Measurements from ENCODE around the gene TCEANC2. TPM values are rescaled to one million over a fixed set of nuclear protein-coding genes. Genes with fewer than 3 reads are reported as not detected.

TCEANC2 gene
- total and polyA plus RNA-seq, 2 experiments from 2014 or later = 6.0 to 6.3 TPM

GRCh38 chr1:54110996-54111395, 57.6 kb downstream of the TCEANC2 start (continued):
- TF ChIP-seq, protein P1, sequence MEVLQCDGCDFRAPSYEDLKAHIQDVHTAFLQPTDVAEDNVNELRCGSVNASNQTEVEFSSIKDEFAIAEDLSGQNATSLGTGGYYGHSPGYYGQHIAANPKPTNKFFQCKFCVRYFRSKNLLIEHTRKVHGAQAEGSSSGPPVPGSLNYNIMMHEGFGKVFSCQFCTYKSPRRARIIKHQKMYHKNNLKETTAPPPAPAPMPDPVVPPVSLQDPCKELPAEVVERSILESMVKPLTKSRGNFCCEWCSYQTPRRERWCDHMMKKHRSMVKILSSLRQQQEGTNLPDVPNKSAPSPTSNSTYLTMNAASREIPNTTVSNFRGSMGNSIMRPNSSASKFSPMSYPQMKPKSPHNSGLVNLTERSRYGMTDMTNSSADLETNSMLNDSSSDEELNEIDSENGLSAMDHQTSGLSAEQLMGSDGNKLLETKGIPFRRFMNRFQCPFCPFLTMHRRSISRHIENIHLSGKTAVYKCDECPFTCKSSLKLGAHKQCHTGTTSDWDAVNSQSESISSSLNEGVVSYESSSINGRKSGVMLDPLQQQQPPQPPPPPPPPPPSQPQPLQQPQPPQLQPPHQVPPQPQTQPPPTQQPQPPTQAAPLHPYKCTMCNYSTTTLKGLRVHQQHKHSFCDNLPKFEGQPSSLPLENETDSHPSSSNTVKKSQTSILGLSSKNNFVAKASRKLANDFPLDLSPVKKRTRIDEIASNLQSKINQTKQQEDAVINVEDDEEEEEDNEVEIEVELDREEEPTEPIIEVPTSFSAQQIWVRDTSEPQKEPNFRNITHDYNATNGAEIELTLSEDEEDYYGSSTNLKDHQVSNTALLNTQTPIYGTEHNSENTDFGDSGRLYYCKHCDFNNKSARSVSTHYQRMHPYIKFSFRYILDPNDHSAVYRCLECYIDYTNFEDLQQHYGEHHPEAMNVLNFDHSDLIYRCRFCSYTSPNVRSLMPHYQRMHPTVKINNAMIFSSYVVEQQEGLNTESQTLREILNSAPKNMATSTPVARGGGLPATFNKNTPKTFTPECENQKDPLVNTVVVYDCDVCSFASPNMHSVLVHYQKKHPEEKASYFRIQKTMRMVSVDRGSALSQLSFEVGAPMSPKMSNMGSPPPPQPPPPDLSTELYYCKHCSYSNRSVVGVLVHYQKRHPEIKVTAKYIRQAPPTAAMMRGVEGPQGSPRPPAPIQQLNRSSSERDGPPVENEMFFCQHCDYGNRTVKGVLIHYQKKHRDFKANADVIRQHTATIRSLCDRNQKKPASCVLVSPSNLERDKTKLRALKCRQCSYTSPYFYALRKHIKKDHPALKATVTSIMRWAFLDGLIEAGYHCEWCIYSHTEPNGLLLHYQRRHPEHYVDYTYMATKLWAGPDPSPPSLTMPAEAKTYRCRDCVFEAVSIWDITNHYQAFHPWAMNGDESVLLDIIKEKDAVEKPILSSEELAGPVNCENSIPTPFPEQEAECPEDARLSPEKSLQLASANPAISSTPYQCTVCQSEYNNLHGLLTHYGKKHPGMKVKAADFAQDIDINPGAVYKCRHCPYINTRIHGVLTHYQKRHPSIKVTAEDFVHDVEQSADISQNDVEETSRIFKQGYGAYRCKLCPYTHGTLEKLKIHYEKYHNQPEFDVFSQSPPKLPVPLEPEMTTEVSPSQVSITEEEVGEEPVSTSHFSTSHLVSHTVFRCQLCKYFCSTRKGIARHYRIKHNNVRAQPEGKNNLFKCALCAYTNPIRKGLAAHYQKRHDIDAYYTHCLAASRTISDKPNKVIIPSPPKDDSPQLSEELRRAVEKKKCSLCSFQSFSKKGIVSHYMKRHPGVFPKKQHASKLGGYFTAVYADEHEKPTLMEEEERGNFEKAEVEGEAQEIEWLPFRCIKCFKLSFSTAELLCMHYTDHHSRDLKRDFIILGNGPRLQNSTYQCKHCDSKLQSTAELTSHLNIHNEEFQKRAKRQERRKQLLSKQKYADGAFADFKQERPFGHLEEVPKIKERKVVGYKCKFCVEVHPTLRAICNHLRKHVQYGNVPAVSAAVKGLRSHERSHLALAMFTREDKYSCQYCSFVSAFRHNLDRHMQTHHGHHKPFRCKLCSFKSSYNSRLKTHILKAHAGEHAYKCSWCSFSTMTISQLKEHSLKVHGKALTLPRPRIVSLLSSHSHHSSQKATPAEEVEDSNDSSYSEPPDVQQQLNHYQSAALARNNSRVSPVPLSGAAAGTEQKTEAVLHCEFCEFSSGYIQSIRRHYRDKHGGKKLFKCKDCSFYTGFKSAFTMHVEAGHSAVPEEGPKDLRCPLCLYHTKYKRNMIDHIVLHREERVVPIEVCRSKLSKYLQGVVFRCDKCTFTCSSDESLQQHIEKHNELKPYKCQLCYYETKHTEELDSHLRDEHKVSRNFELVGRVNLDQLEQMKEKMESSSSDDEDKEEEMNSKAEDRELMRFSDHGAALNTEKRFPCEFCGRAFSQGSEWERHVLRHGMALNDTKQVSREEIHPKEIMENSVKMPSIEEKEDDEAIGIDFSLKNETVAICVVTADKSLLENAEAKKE (CRISPR knock-in tag; IDR thresholded peaks at IDR 0.05) = no peak
- TF ChIP-seq POLR2AphosphoS5 (IDR thresholded peaks at IDR 0.05; ENCODE audit: low read depth) (no peak), EZH2phosphoT487 (IDR thresholded peaks at IDR 0.05; ENCODE audit: unreplicated experiment) (no peak), JUNB (IDR thresholded peaks at IDR 0.05; ENCODE audit: unreplicated experiment) (no peak)
- TF ChIP-seq, protein P2, sequence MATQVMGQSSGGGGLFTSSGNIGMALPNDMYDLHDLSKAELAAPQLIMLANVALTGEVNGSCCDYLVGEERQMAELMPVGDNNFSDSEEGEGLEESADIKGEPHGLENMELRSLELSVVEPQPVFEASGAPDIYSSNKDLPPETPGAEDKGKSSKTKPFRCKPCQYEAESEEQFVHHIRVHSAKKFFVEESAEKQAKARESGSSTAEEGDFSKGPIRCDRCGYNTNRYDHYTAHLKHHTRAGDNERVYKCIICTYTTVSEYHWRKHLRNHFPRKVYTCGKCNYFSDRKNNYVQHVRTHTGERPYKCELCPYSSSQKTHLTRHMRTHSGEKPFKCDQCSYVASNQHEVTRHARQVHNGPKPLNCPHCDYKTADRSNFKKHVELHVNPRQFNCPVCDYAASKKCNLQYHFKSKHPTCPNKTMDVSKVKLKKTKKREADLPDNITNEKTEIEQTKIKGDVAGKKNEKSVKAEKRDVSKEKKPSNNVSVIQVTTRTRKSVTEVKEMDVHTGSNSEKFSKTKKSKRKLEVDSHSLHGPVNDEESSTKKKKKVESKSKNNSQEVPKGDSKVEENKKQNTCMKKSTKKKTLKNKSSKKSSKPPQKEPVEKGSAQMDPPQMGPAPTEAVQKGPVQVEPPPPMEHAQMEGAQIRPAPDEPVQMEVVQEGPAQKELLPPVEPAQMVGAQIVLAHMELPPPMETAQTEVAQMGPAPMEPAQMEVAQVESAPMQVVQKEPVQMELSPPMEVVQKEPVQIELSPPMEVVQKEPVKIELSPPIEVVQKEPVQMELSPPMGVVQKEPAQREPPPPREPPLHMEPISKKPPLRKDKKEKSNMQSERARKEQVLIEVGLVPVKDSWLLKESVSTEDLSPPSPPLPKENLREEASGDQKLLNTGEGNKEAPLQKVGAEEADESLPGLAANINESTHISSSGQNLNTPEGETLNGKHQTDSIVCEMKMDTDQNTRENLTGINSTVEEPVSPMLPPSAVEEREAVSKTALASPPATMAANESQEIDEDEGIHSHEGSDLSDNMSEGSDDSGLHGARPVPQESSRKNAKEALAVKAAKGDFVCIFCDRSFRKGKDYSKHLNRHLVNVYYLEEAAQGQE (IDR thresholded peaks at IDR 0.05; ENCODE audit: unreplicated experiment) = no peak

DNA sequence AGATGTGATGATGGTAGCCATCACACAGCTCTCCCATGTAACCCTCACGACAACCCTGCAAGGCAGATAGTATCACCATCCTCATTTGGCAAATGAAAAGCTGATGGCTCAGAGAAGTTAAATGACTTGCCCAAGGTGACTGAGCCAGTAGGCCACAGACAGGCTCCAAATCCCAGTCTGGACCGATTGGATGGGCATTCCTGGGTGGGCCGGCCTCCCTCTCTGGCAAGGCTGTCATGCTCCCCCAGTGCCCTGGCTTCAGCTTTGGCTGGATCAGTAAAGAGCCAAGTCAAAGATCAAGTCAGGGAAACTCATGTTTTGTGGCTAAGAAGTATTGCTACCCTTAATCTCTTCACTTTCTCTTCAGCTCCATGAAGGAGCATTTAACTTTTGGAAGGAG, 58.2 kb downstream of the TCEANC2 start:
- H3K27ac ChIP-seq (ENCODE audit: low read depth) = no peak overlapping the region
- no peaks in the 10 kb centered on the region for H3K4me1 ChIP-seq (ENCODE audit: insufficient read depth)
- H3F3A ChIP-seq (replicated peaks; ENCODE audit: low read depth) = no peaks in the 10 kb centered on the region
- no peak overlapping the region for H2AFZ ChIP-seq
- H3K4me2 ChIP-seq = no peak overlapping the region
- no peak overlapping the region for H3K4me3 Mint-ChIP-seq
- no peaks in the 10 kb centered on the region for H3K36me3 Mint-ChIP-seq (ENCODE audit: low read depth)
- no peak overlapping the region for H3K4me3 ChIP-seq
- no peaks in the 10 kb centered on the region for H3K9me2 ChIP-seq (ENCODE audit: insufficient read depth)
- TF ChIP-seq EZH2phosphoT487 (IDR thresholded peaks at IDR 0.05; ENCODE audit: unreplicated experiment) (no peak), JUNB (IDR thresholded peaks at IDR 0.05; ENCODE audit: unreplicated experiment) (no peak), POLR2AphosphoS5 (IDR thresholded peaks at IDR 0.05; ENCODE audit: low read depth) (no peak), EZH2 (IDR thresholded peaks at IDR 0.05; ENCODE audit: low read depth, unreplicated experiment) (no peak), CREB1 (CRISPR knock-in tag; IDR thresholded peaks at IDR 0.05; ENCODE audit: low read depth) (no peak), ZNF114 (CRISPR knock-in tag; IDR thresholded peaks at IDR 0.05) (no peak)
- TF ChIP-seq, protein P3, sequence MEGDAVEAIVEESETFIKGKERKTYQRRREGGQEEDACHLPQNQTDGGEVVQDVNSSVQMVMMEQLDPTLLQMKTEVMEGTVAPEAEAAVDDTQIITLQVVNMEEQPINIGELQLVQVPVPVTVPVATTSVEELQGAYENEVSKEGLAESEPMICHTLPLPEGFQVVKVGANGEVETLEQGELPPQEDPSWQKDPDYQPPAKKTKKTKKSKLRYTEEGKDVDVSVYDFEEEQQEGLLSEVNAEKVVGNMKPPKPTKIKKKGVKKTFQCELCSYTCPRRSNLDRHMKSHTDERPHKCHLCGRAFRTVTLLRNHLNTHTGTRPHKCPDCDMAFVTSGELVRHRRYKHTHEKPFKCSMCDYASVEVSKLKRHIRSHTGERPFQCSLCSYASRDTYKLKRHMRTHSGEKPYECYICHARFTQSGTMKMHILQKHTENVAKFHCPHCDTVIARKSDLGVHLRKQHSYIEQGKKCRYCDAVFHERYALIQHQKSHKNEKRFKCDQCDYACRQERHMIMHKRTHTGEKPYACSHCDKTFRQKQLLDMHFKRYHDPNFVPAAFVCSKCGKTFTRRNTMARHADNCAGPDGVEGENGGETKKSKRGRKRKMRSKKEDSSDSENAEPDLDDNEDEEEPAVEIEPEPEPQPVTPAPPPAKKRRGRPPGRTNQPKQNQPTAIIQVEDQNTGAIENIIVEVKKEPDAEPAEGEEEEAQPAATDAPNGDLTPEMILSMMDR (conservative IDR thresholded peaks at IDR 0.05; ENCODE audit: low read depth in 2 of 2) = no peak
- TF ChIP-seq, protein P2 (IDR thresholded peaks at IDR 0.05; ENCODE audit: unreplicated experiment) = no peak
- no peaks in the 10 kb centered on the region for H4K20me1 ChIP-seq (replicated peaks; ENCODE audit: insufficient read depth)
- DNase-seq (ENCODE audit: low spot score) (no peak), ATAC-seq (no peak)
- no peaks in the 10 kb centered on the region; the same call in 2 of the 3 replicates for H3K4me1 Mint-ChIP-seq
- H3K36me3 ChIP-seq (ENCODE audit: insufficient read depth) = no peaks in the 10 kb centered on the region
- no peaks in the 10 kb centered on the region; the same call in 2 of the 3 replicates for H3K9me3 Mint-ChIP-seq
- H3K27me3 ChIP-seq (ENCODE audit: insufficient read depth) = no peaks in the 10 kb centered on the region
- no peak overlapping the region for H3K27ac Mint-ChIP-seq
- H3K27me3 Mint-ChIP-seq (ENCODE audit: insufficient read depth, low read depth, poor library complexity) = no peaks in the 10 kb centered on the region
- no peaks in the 10 kb centered on the region for H3K79me2 ChIP-seq (replicated peaks; ENCODE audit: insufficient read depth)
